Endothelial cell (in vitro differentiated cells): Measurements from ENCODE around the gene MTR. TPM values are rescaled to one million over a fixed set of nuclear protein-coding genes. Genes with fewer than 3 reads are reported as not detected.
A peak's percentile ranks its signal among the peaks of the same experiment; 100 is the strongest.

Experiments used
- DNase-seq: peaks from one replicate; pipeline ENCODE4 v3.0.0; 2021; ENCODE audit warnings: low spot score
- H3K27ac Mint-ChIP-seq: one replicate; pipeline ENCODE4 v1.8.0; 2021; ENCODE audit warnings: mixed read lengths, inconsistent platforms; ENCODE audit not compliant: unreplicated experiment
- H3K27me3 Mint-ChIP-seq: one replicate; pipeline ENCODE4 v1.8.0; 2021; ENCODE audit warnings: mild to moderate bottlenecking, moderate library complexity, mixed read lengths, inconsistent platforms; ENCODE audit not compliant: unreplicated experiment
- H3K36me3 Mint-ChIP-seq: one replicate; pipeline ENCODE4 v1.8.0; 2021; ENCODE audit warnings: mild to moderate bottlenecking, low read depth, mixed read lengths, inconsistent platforms; ENCODE audit not compliant: unreplicated experiment
- H3K4me1 Mint-ChIP-seq: one replicate; pipeline ENCODE4 v1.8.0; 2021; ENCODE audit warnings: mild to moderate bottlenecking, mixed read lengths, inconsistent platforms; ENCODE audit not compliant: unreplicated experiment
- H3K4me3 Mint-ChIP-seq: one replicate; pipeline ENCODE4 v1.8.0; 2021; ENCODE audit warnings: mild to moderate bottlenecking, mixed read lengths, inconsistent platforms; ENCODE audit not compliant: unreplicated experiment
- H3K9me3 Mint-ChIP-seq: one replicate; pipeline ENCODE4 v1.8.0; 2021; ENCODE audit warnings: mixed read lengths, inconsistent platforms; ENCODE audit not compliant: unreplicated experiment
- CTCF ChIP-seq: fragments of 200-600 bp; sonication (generic); IDR thresholded peaks from one replicate; pipeline ENCODE4 v1.5.0; 2021; ENCODE audit warnings: antibody characterized with exemption; ENCODE audit not compliant: unreplicated experiment
- total RNA-seq: library from RNA; stranded (reverse); fragmentation: NEBNext Ultra II Directional; extraction: Animal tissue kit (Norgen Biotek cat#: 25700); gene quantifications from one replicate; pipeline ENCODE4 v1.2.1, GENCODE V29; 2021; ENCODE audit not compliant: unreplicated experiment

Gene MTR
- total RNA-seq, 1 donor from 2014 or later: 44.5 TPM

DNA sequence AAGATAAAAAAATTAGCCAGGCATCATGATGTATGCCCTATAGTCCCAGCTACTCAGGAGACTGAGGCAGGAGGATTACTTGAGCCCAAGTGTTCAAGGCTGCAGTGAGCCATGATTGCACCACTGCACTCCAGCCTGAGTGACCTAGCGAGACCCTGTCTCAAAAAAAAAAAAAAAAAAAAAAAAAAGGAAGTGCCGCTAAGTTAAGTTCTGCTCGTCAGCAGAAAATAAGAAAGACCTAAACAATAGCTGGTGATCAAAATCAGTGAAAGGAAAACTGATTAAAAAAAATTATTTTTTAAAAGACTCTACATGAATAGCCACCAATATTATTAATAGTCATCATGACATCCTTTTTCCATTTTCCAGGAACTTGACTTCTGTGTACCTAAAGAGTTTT is 44.2 kb upstream of the MTR start:
- Mint-ChIP-seq H3K4me1 (no peaks in the 10 kb centered on the region), H3K27ac (no peak overlapping the region), H3K4me3 (no peak overlapping the region), H3K36me3 (no peaks in the 10 kb centered on the region), H3K27me3 (no peaks in the 10 kb centered on the region), H3K9me3 (no peaks in the 10 kb centered on the region)
- TF ChIP-seq CTCF: no peak
- no peak for DNase-seq

- no peaks in the 10 kb centered on the region for H3K9me3 Mint-ChIP-seq
- TF ChIP-seq CTCF: no peak
- H3K27ac Mint-ChIP-seq: no peak overlapping the region
These were observed 43.7 kb upstream of the MTR start for GRCh38 chr1:236751385-236751784.

DNA sequence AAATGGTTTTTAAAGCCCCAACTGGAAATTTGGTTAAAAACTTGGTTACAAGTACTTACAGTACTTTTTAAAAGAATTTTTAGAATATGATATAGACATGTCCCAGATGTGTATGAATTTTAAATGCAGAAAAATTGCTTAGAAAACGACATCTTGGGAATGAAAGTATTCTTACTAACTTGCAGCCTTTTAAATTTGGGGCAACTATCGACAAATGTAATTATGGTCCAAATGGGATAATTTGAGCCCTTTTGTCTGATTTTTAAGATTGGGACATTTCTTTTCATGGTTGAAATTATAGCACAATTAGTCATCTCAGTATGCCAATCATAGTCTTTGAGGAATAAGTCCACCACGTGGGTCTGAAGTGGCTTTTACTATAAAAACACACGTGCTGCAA is 43.2 kb upstream of the MTR start:
- DNase-seq: no peak
- no peaks in the 10 kb centered on the region for H3K9me3 Mint-ChIP-seq
- no peak overlapping the region for H3K27ac Mint-ChIP-seq
- TF ChIP-seq CTCF: no peak
- no peaks in the 10 kb centered on the region for H3K36me3 Mint-ChIP-seq
- no peaks in the 10 kb centered on the region for H3K27me3 Mint-ChIP-seq
- no peaks in the 10 kb centered on the region for H3K4me1 Mint-ChIP-seq
- no peak overlapping the region for H3K4me3 Mint-ChIP-seq

More at GRCh38 chr1:236751385-236751784, 43.7 kb upstream of the MTR start:
- Mint-ChIP-seq H3K4me3 (no peak overlapping the region), H3K27me3 (no peaks in the 10 kb centered on the region), H3K36me3 (no peaks in the 10 kb centered on the region), H3K4me1 (no peaks in the 10 kb centered on the region)
- DNase-seq: no peak

DNA sequence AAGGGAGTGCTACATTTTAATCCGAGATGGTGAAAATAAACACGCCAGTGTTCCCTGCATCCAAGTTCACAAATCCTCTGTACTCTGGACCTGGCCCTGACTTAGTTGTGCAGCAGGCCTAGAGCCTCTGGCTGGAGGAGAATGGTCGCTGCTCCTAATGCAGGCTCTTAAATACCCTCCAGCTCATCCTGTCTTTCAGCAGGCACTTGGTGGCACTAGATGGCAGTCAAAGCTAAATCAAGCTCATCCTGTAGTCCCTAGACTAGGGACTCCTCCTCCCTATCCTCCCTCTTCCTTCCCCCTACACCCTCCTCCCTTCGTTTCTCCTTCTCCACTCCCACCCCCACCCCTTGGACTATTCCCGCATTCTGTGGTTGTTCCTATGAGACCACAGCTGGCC is 41.6 kb upstream of the MTR start:
- Mint-ChIP-seq H3K9me3 (no peaks in the 10 kb centered on the region), H3K27ac (no peak overlapping the region), H3K27me3 (peaks cover 2% of the 10 kb centered on the region), H3K36me3 (no peaks in the 10 kb centered on the region), H3K4me3 (no peak overlapping the region), H3K4me1 (no peaks in the 10 kb centered on the region)
- peak; percentile 18 for DNase-seq
- TF ChIP-seq CTCF: no peak

DNA sequence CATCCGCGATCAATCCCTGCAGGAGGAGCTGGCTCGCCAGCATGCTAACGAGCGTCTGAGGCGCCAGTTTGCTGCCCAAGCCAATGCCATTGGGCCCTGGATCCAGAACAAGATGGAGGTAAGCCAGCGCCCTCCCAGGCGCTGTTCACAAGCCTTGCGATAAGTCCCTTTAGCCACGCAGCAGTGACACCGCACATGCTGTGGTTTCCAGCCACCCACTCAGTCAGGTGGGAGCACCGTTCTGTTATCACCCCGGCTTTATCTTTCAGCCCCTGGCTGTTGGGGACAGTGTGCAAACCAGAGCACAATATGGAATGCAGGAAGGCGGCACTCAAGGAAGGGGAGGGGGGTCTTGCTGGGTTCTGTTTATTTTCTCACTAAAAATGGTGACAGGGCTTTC is 41.1 kb upstream of the MTR start:
- Mint-ChIP-seq H3K36me3 (no peaks in the 10 kb centered on the region), H3K4me3 (no peak overlapping the region), H3K27ac (no peak overlapping the region), H3K4me1 (no peaks in the 10 kb centered on the region), H3K9me3 (no peaks in the 10 kb centered on the region), H3K27me3 (peaks cover 2% of the 10 kb centered on the region)
- no peak for TF ChIP-seq CTCF
- DNase-seq: no peak
